C4-2B (cell line): ENCODE data around the gene SLMAP.

Experiments
- H3K27ac ChIP-seq: fragments of 450-650 bp; 2 replicates; pipeline ENCODE4 v1.5.1; 2017
- CTCF ChIP-seq: fragments of 450-650 bp; conservative IDR thresholded peaks from 2 replicates; pipeline ENCODE4 v1.5.1; 2017; ENCODE audit warnings: mild to moderate bottlenecking
- ZFX ChIP-seq: fragments of 450-650 bp; IDR thresholded peaks from 2 replicates; pipeline ENCODE4 v1.6.1; 2017

SLMAP gene

GRCh38 chr3:57726397-57726796 is 29.7 kb upstream of the SLMAP start:
- H3K27ac ChIP-seq: no peak overlapping the region
- no peak for TF ChIP-seq ZFX
- TF ChIP-seq CTCF: no peak

- TF ChIP-seq ZFX: no peak
- no peak for TF ChIP-seq CTCF
- H3K27ac ChIP-seq: no peak overlapping the region
Observed at GRCh38 chr3:57727106-57727505, 29.0 kb upstream of the SLMAP start.

GRCh38 chr3:57729334-57730045 is 26.6 kb upstream of the SLMAP start:
- H3K27ac ChIP-seq: no peak overlapping the region
- TF ChIP-seq ZFX (no peak), CTCF (no peak)

- TF ChIP-seq ZFX (no peak), CTCF (no peak)
- H3K27ac ChIP-seq: no peak overlapping the region
Observed at GRCh38 chr3:57730682-57731081, 25.4 kb upstream of the SLMAP start.

GRCh38 chr3:57731311-57731710 is 24.8 kb upstream of the SLMAP start:
- TF ChIP-seq CTCF (no peak), ZFX (no peak)
- no peak overlapping the region for H3K27ac ChIP-seq

- TF ChIP-seq CTCF (no peak), ZFX (no peak)
- no peak overlapping the region for H3K27ac ChIP-seq
Observed at GRCh38 chr3:57733790-57734189, 22.3 kb upstream of the SLMAP start.

- TF ChIP-seq CTCF (no peak), ZFX (no peak)
Observed at GRCh38 chr3:57735405-57735804, 20.7 kb upstream of the SLMAP start.

More at GRCh38 chr3:57735405-57735804, 20.7 kb upstream of the SLMAP start:
- H3K27ac ChIP-seq: no peak overlapping the region
